Stimulated activated CD4-positive, alpha-beta T cell treated with anti-CD3 and anti-CD28 coated beads, Interleukin-15, amount 100 ng/mL, for 48 hours (primary cell): ENCODE results near the gene PIAS1.
"Not testable (repeated sequence)": the region's sequence is repeated elsewhere in the genome, so short reads cannot be mapped to it uniquely, and the experiment has no call there.

Experiments
- DNase-seq, 2 donors: peaks; one replicate each; pipeline ENCODE4 v3.0.0-alpha.2; 2020; ENCODE audit warnings: low read depth in 2 of 2

Gene PIAS1

GRCh38 chr15:68218847-68219798 lies 165.0 kb downstream of the PIAS1 start:
- no peak for DNase-seq

DNA sequence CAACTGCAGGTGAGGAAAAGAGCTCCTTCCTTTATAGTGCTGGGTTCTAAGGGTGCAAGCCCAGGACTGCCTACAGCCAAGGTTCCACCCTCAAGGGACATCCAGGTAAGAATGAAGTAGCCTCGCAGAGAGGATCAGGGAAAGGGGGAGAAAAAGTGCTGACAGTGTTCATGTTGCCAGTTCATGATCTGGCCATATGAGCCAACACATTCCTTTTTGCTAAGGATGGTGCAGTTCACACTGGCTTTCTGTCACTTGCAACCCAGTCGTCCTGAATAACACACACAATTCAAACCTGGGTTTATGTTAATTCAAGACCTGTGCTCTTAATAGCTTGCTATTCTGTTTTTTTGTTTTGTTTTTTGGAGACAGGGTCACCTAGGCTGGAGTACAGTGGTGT lies 166.4 kb downstream of the PIAS1 start:
- no peak for DNase-seq

GRCh38 chr15:68220967-68221366 lies 166.9 kb downstream of the PIAS1 start:
- no peak for DNase-seq

DNA sequence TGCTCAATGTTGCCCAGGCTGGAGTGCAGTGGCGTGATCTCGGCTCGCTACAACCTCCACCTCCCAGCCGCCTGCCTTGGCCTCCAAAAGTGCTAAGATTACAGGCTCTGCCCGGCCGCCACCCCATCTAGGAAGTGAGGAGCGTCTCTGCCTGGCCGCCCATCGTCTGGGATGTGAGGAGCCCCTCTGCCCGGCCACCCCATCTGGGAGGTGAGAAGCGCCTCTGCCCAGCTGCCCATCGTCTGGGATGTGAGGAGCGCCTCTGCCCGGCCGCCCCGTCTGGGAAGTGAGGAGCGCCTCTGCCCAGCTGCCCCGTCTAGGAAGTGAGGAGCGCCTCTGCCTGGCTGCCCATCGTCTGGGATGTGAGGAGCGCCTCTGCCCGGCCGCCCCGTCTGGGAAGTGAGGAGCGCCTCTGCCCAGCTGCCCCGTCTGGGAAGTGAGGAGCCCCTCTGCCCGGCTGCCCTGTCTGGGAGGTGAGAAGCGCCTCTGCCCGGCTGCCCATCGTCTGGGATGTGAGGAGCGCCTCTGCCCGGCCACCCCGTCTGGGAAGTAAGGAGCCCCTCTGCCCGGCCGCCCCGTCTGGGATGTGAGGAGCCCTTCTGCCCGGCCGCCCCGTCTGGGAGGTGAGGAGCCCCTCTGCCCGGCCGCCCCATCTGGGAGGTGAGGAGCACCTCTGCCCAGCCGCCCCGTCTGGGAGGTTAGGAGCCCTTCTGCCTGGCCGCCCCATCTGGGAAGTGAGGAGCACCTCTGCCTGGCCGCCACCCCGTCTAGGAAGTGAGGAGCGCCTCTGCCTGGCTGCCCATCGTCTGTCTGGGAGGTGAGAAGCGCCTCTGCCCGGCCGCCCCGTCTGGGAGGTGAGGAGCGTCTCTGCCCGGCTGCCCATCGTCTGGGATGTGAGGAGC lies 167.7 kb downstream of the PIAS1 start:
- DNase-seq = not testable (repeated sequence)

DNA sequence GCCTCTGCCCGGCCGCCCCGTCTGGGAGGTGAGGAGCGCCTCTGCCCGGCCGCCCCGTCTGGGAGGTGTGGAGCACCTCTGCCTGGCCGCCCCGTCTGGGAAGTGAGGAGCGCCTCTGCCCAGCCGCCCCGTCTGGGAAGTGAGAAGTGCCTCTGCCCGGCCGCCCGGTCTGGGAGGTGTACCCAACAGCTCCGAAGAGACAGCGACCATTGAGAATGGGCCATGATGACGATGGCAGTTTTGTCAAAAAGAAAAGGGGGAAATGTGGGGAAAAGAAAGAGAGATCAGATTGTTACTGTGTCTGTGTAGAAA lies 168.3 kb downstream of the PIAS1 start:
- DNase-seq = not testable (repeated sequence)

- DNase-seq = no peak
These were observed 169.1 kb downstream of the PIAS1 start for GRCh38 chr15:68223171-68223570.

GRCh38 chr15:68224108-68224507 lies 170.0 kb downstream of the PIAS1 start:
- DNase-seq = no peak

GRCh38 chr15:68224546-68225250 lies 170.6 kb downstream of the PIAS1 start:
- no peak for DNase-seq

DNA sequence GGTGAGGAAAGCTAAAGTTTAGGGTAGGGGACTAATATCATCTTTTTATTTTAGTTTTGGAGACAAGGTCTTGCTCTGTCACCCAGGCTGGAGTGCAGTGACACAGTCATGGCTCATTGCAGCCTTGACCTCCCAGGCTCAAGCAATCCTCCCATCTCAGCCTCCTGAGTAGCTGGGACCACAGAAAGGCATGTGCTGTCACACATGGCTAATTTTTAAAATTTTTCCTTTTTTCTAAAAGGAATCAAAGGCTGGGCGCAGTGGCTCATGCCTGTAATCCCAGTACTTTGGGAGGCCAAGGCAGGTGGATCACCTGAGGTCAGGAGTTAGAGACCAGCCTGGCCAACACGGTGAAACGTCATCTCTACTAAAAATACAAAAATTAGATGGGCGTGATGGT lies 171.3 kb downstream of the PIAS1 start:
- DNase-seq = not testable (repeated sequence)

DNA sequence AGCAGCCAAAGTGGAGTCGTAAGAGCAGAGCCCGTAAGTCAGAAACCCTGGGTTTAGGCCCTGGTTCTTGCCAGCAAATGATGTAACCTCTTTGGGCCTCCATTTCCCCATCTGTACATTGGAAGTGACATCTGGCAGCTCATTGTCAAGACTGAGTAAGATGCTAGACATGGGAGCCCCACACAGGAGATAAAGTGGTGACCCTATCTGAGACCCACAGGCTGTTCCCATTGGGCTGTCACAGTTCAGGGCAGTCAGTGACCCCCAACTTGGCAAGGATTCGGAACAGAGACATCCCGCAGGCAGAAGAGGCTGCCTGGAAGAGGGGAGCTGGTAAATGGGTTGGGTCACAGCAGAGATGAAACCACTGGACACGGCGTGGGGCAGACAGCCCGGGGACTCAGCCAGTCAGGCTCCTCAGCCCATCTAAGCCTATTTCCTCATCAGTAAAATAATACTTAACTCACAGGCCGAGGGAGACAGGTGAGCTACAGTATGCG lies 173.6 kb downstream of the PIAS1 start:
- DNase-seq = no peak

DNA sequence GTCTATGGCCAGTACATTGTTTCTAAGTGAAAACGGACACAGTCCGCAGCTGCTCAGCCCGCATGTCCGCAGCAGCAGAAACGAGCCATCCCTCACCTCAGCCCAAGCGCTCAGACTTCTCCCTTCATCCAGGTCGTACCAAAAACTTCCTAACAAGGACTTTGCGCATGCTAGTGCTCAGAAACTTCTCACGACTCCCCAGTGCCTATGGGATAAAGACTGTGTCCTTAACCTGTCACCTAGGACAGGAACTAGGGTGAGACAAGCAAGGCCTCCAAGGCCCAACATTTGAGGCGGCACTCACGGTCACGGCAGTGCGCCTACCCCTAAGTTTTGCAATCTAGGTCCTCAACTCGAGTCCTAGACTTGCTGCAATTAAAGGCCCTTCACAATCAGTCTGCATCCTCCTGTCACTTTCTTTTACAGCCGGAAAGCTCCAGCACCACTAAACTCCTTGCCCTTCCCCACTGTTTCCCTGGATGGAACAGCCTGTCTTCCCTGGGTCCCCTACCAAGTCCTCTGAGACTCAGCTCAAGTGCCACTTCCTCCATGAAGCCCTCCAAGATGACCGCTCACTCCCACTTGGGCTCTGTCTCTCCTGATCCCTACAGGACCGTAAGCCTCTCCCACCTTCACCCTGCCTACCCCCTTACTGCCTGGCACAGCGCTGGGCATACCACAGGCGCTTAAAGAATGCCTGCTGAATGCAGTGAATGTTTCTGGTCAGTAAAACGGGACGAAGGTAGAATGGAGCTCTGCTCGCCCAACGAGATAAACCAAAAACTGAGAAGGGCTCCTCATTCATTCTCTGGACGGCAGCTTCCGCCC lies 174.2 kb downstream of the PIAS1 start:
- no peak for DNase-seq

- DNase-seq = no peak
These were observed 174.9 kb downstream of the PIAS1 start for GRCh38 chr15:68228971-68229385.

DNA sequence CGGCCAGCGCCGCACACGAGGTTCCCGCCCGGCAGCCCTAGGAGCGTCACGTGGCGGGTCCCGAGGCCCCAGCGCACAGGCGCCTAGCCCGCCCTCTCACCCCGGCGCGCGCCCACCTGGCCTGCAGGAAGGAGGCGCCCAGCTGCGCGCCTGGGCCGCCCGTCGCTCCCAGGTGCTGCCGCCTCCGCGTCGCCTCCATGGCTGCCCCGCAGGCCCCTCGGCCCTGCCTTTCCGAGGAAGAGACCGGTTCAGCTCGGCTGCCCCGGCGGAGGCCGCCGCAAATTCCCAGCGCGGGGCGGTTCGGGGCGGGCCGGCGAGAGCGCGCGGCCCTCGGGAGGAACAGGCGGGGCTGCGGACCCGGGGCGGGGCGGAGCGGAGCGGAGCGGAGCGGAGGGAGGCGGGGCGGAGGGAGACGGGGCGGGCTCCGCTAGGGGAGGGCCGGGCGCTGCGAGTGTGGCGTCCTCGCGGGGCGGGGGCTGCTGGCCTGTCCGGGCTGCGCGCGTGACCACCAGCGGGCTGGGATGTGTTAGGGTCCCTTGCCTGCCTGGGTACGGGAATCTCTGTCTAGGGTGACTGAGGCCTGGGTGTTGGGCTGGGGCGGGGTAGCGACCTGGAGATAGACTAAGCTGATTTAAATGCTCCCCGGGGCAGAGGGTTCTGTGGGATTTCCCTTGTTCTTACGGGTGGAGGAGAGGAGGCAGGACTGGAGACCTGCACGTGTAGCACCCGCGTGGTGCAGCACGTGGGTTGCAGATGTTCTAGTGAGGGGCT lies 175.5 kb downstream of the PIAS1 start, which contains the start of gene CLN6:
CLN6 (minus strand) TSS at position 343 of the 771 bp plus-strand sequence; CDS start at position 199, 144 bp downstream.
- peak; percentile 65 to 89 for DNase-seq

GRCh38 chr15:68230157-68231100 lies 176.3 kb downstream of the PIAS1 start:
- no peak for DNase-seq

- DNase-seq = no peak
These were observed 177.1 kb downstream of the PIAS1 start for GRCh38 chr15:68231102-68231818.

GRCh38 chr15:68232449-68232848 lies 178.3 kb downstream of the PIAS1 start:
- DNase-seq = no peak

GRCh38 chr15:68232937-68233336 lies 178.8 kb downstream of the PIAS1 start:
- DNase-seq = no peak

GRCh38 chr15:68234060-68234459 lies 179.9 kb downstream of the PIAS1 start:
- no peak for DNase-seq
